HG02970 (cell line): Measurements from ENCODE around the gene OTUD7B.
"Not testable (repeated sequence)": the region's sequence is repeated elsewhere in the genome, so short reads cannot be mapped to it uniquely, and the experiment has no call there.

Source experiments
- ATAC-seq: cut with Tn5 transposase; IDR thresholded peaks from one replicate; pipeline ENCODE4 v1.9.1; 2021; ENCODE audit warnings: mild to moderate bottlenecking, moderate library complexity, moderate number of reproducible peaks; ENCODE audit not compliant: unreplicated experiment, low FRiP score

Gene OTUD7B

GRCh38 chr1:150010393-150011115 is at the start of gene OTUD7B:
Gene OTUD7B (minus strand): TSS chr1:150010726. CDS start chr1:149977510, 33,216 bp downstream.
- ATAC-seq, result peak; percentile 82

- no peak for ATAC-seq
Observed at GRCh38 chr1:150060260-150060659, 49.7 kb upstream of the OTUD7B start.

- ATAC-seq, result no peak
Observed at GRCh38 chr1:150056407-150056806, 45.9 kb upstream of the OTUD7B start.

- ATAC-seq, result not testable (repeated sequence)
Observed at GRCh38 chr1:150055507-150055906, 45.0 kb upstream of the OTUD7B start.

GRCh38 chr1:150053926-150054325 is 43.4 kb upstream of the OTUD7B start:
- ATAC-seq, result no peak

- not testable (repeated sequence) for ATAC-seq
Observed at GRCh38 chr1:150051905-150052412, 41.4 kb upstream of the OTUD7B start.

GRCh38 chr1:150051089-150051373 is 40.5 kb upstream of the OTUD7B start:
- ATAC-seq, result no peak

GRCh38 chr1:150049926-150050325 is 39.4 kb upstream of the OTUD7B start:
- ATAC-seq, result no peak

GRCh38 chr1:150034336-150034735 is 23.8 kb upstream of the OTUD7B start:
- ATAC-seq, result no peak

GRCh38 chr1:150028322-150028721 is 17.8 kb upstream of the OTUD7B start:
- ATAC-seq, result no peak

- no peak for ATAC-seq
Observed at GRCh38 chr1:150024156-150024555, 13.6 kb upstream of the OTUD7B start.

- ATAC-seq, result no peak
Observed at GRCh38 chr1:150022357-150022756, 11.8 kb upstream of the OTUD7B start.

- no peak for ATAC-seq
Observed at GRCh38 chr1:150021191-150021694, 10.7 kb upstream of the OTUD7B start.

- no peak for ATAC-seq
Observed at GRCh38 chr1:150020711-150021110, 10.2 kb upstream of the OTUD7B start.

- ATAC-seq, result no peak
Observed at GRCh38 chr1:150018165-150018564, 7.6 kb upstream of the OTUD7B start.

- ATAC-seq, result no peak
Observed at GRCh38 chr1:150017206-150017750, 6.8 kb upstream of the OTUD7B start.

GRCh38 chr1:150015651-150016131 is 5.2 kb upstream of the OTUD7B start:
- no peak for ATAC-seq

GRCh38 chr1:150012611-150013010 is 2.1 kb upstream of the OTUD7B start:
- ATAC-seq, result no peak

- ATAC-seq, result peak; percentile 35
Observed at GRCh38 chr1:150009604-150010392, 728 bp downstream of the OTUD7B start.

GRCh38 chr1:150008699-150009098 is 1.8 kb downstream of the OTUD7B start:
- no peak for ATAC-seq

- no peak for ATAC-seq
Observed at GRCh38 chr1:150006881-150007421, 3.6 kb downstream of the OTUD7B start.
